Nephron progenitor cell (in vitro differentiated cells): Measurements from ENCODE around the gene TBXAS1.

ENCODE experiments used
- DNase-seq: peaks from one replicate; pipeline ENCODE4 v3.0.0; 2021
- H3K27ac Mint-ChIP-seq: 2 replicates; pipeline ENCODE4 v1.8.0; 2021; ENCODE audit warnings: mild to moderate bottlenecking, moderate library complexity, mixed read lengths
- H3K27me3 Mint-ChIP-seq: 2 replicates; pipeline ENCODE4 v1.8.0; 2021; ENCODE audit warnings: mild to moderate bottlenecking, low read depth, mixed read lengths; ENCODE audit not compliant: poor library complexity
- H3K36me3 Mint-ChIP-seq: 2 replicates; pipeline ENCODE4 v1.8.0; 2021; ENCODE audit warnings: low read depth, mixed read lengths
- H3K4me1 Mint-ChIP-seq: 2 replicates; pipeline ENCODE4 v1.8.0; 2021; ENCODE audit warnings: mixed read lengths
- H3K4me3 Mint-ChIP-seq: 2 replicates; pipeline ENCODE4 v1.8.0; 2021; ENCODE audit warnings: mild to moderate bottlenecking, moderate library complexity, mixed read lengths
- H3K9me3 Mint-ChIP-seq: 2 replicates; pipeline ENCODE4 v1.8.0; 2021; ENCODE audit warnings: mild to moderate bottlenecking, moderate library complexity, mixed read lengths
- TF ChIP-seq, protein P1 (sequence below): fragments of 200-600 bp; sonication (generic); IDR thresholded peaks from 2 replicates; pipeline ENCODE4 v1.5.0; 2021; ENCODE audit warnings: antibody characterized with exemption

TBXAS1 gene

GRCh38 chr7:140033779-140034363, 204.8 kb downstream of the TBXAS1 start:
- H3K27me3 Mint-ChIP-seq = peaks cover 5% of the 10 kb centered on the region
- TF ChIP-seq, protein P1, sequence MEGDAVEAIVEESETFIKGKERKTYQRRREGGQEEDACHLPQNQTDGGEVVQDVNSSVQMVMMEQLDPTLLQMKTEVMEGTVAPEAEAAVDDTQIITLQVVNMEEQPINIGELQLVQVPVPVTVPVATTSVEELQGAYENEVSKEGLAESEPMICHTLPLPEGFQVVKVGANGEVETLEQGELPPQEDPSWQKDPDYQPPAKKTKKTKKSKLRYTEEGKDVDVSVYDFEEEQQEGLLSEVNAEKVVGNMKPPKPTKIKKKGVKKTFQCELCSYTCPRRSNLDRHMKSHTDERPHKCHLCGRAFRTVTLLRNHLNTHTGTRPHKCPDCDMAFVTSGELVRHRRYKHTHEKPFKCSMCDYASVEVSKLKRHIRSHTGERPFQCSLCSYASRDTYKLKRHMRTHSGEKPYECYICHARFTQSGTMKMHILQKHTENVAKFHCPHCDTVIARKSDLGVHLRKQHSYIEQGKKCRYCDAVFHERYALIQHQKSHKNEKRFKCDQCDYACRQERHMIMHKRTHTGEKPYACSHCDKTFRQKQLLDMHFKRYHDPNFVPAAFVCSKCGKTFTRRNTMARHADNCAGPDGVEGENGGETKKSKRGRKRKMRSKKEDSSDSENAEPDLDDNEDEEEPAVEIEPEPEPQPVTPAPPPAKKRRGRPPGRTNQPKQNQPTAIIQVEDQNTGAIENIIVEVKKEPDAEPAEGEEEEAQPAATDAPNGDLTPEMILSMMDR = no peak
- no peak overlapping the region for H3K4me3 Mint-ChIP-seq
- H3K36me3 Mint-ChIP-seq = no peaks in the 10 kb centered on the region
- peak overlapping the region; percentile 10 for H3K27ac Mint-ChIP-seq
- no peaks in the 10 kb centered on the region for H3K9me3 Mint-ChIP-seq
- H3K4me1 Mint-ChIP-seq = peaks cover 9% of the 10 kb centered on the region
- no peak for DNase-seq

DNA sequence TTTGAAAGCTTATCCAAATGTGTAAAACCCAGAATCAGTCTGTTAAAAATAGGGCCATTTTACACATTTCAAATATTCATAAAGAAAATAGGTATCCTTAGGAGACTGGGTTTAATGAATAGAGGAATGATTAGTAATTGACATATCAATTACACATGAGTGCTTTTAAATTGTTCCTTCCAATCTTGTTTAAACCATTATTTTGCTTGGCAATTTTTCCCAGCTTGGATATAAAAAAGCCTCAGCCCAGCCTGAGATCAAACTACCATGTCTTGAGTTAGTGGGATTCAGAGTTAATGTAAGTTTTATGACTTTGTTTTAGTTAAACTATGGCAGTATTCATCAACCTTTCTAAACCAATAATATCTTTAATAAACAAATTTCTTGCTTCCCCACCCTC, 205.4 kb downstream of the TBXAS1 start:
- Mint-ChIP-seq H3K27ac (no peak overlapping the region), H3K4me1 (peaks cover 15% of the 10 kb centered on the region), H3K4me3 (no peak overlapping the region), H3K9me3 (no peaks in the 10 kb centered on the region), H3K36me3 (no peaks in the 10 kb centered on the region), H3K27me3 (peaks cover 6% of the 10 kb centered on the region)
- TF ChIP-seq, protein P1 = no peak
- no peak for DNase-seq

DNA sequence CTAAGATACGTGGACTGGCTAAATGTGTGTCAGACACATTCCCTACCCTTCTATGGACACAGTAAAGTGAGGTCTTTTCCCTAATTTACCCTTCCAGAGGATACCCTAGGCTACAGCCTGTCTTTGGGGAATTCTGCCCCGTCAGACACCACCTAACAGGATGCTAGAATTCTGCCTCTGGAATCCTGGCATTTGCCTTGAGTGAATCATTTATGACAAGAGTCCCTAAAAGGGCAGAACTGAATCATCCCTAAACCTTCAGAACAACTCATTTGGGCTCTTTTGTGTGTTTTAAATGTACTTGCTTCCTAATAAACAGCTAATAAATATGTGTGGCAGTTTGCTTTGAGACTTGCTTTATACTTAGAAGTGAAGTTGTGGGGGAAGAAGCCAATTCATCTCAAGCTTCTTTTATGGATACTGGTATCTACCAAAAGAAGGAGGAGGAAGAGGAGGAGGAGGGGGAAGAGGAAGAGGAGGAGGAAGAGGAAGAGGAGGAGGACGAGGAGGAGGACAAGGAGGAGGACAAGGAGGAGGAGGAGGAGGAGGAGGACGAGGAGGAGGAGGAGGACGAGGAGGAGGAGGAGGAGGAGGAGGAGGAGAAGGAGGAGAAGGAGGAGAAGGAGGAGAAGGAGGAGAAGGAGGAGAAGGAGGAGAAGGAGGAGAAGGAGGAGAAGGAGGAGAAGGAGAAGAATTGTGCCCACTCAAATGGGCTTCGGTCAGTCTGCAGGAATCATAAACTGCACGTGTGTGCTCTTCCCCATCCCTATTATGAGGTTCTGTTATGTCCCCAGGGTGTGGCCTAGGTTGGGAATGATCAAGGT, 206.5 kb downstream of the TBXAS1 start:
- TF ChIP-seq, protein P1 = no peak
- no peak overlapping the region for H3K4me3 Mint-ChIP-seq
- H3K36me3 Mint-ChIP-seq = no peaks in the 10 kb centered on the region
- H3K27ac Mint-ChIP-seq = no peak overlapping the region
- no peak for DNase-seq
- peaks cover 13% of the 10 kb centered on the region for H3K27me3 Mint-ChIP-seq
- peaks cover 18% of the 10 kb centered on the region for H3K4me1 Mint-ChIP-seq
- no peaks in the 10 kb centered on the region for H3K9me3 Mint-ChIP-seq

DNA sequence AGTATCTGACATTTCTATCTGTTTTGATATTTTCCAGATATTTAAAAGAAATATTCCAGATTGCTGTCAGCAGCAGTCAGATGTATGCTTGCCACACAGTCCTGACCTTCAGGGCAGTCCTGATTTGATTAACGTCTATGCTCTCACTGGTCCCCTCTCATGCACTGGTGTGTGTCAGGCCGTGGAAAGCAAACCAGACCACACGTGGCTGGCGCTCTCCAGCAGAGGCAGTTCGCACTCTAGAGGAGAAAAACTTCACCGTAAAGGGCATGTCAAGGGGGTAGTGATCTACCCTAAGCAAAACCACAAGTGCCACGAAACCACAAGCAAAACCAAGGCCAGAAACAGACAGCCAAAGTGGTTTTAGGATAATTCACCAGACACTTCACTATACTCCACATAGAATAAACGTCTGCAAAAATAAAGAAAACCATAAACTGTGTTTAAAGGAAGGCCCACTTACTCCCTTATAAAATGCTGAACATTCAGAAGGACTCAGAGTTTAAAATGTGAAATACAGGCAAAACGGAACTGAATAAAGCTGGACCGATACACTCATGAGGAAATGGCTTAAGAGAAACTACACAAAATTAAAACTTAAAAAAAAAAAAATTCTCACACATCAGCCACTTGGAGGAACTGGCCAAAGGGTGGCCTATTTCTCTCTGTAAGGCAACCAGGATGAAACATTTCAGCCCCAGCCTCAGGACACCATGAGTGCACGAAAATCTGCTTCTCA, 207.3 kb downstream of the TBXAS1 start:
- no peak overlapping the region for H3K4me3 Mint-ChIP-seq
- DNase-seq = no peak
- peaks cover 16% of the 10 kb centered on the region for H3K4me1 Mint-ChIP-seq
- peaks cover 16% of the 10 kb centered on the region for H3K27me3 Mint-ChIP-seq
- TF ChIP-seq, protein P1 = no peak
- no peaks in the 10 kb centered on the region for H3K36me3 Mint-ChIP-seq
- H3K9me3 Mint-ChIP-seq = no peaks in the 10 kb centered on the region
- no peak overlapping the region for H3K27ac Mint-ChIP-seq

- peaks cover 16% of the 10 kb centered on the region for H3K27me3 Mint-ChIP-seq
Observed at GRCh38 chr7:140039066-140039465, 210.0 kb downstream of the TBXAS1 start.

More at GRCh38 chr7:140039066-140039465, 210.0 kb downstream of the TBXAS1 start:
- Mint-ChIP-seq H3K36me3 (no peaks in the 10 kb centered on the region), H3K27ac (peak overlapping the region; percentile 36), H3K9me3 (no peaks in the 10 kb centered on the region), H3K4me1 (peaks cover 18% of the 10 kb centered on the region), H3K4me3 (no peak overlapping the region)
- no peak for DNase-seq
- TF ChIP-seq, protein P1 = no peak
